HTR-8/SVneo (cell line): ENCODE measurements around the gene RGS7.
"Not testable (repeated sequence)": the region's sequence is repeated elsewhere in the genome, so short reads cannot be mapped to it uniquely, and the experiment has no call there.

Experiments
- DNase-seq: peaks from one replicate; pipeline ENCODE4 v3.0.0; 2011; ENCODE audit warnings: low spot score, mixed read lengths; ENCODE audit not compliant: insufficient read length
- FAIRE-seq: peaks from 2 replicates; lab custom pipeline; 2011; peaks lifted over from hg19 to GRCh38; lab: Jason Lieb, UNC

Gene RGS7

GRCh38 chr1:240813720-240814119 is 543.3 kb downstream of the RGS7 start:
- FAIRE-seq, result no peak
- no peak for DNase-seq

DNA sequence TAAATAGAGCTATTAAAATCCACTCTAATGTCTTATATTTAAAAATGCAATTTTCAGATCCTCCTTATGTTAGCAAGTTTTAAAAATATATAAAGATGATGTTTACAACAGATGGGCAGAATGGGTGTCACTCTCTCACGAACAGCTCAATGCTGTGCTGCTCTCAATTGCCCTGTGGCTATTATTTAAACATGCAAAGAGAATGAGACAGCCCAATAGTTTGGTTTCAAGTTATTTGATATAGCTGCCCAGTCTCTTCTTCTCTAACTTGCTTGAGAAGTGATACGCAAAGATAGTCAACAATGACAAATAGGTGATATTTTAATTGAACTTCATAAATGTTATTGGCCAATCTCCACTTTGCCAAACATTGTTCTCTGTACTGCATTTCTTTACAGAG is 545.7 kb downstream of the RGS7 start:
- DNase-seq (no peak), FAIRE-seq (no peak)

GRCh38 chr1:240808381-240808780 is 548.6 kb downstream of the RGS7 start:
- FAIRE-seq (no peak), DNase-seq (no peak)

- DNase-seq (no peak), FAIRE-seq (no peak)
Measured at GRCh38 chr1:240806200-240806745, 550.7 kb downstream of the RGS7 start.

DNA sequence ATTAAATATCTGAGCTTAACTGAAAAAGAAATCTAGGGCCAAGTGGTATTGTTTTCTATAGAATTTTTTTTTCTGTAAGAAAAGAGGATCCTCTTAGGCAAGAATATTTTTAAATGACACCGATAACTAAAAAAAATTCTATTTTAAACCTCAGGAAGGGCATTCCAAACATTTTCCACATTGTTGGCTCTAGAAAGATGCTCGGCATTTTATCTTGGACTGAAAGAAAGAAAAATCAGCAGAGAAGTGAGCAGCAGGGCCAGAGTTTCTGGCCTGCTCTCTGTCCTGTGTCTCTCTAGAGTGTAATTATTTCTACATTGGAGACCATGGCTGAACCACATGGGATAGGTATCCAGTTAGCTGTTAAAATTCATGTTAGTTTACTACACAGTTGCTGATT is 552.5 kb downstream of the RGS7 start:
- DNase-seq (no peak), FAIRE-seq (no peak)

GRCh38 chr1:240803151-240803550 is 553.9 kb downstream of the RGS7 start:
- DNase-seq (no peak), FAIRE-seq (no peak)

DNA sequence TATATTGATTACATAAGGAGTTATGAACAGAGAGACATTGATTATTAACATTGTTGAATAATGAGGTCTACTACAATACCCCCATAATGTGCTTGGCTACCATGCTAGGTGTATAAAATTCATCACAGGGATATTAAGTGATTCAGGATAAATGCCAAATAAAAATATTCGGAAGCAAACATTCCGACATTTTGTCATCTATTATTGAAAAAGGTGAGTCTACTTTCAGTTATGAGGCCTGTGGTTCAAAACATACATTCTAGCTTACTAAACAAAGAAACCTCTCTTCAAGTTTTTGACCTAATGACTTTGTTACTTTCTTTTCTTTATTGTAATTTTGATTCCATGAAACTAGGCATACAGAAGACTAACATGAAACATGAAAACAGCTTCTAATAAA is 554.7 kb downstream of the RGS7 start:
- FAIRE-seq, result no peak

DNA sequence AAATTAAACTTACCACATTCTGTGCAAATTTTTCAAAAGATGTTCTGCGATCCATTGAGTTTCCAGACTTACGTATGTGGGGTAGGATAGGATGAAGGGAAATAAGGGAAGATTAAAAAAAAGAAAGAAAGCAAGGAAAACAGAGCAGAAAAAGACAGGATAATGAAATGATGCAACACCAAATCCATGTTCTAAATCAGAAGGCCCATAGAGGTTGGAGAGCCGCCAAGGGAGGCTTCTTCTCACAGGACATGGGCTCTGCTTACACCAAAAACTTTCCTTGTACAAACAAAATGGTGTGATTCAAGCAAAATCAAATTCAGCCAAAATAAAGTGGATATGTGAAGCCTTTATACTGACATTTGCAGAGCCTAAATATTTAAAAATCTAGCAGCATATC is 555.6 kb downstream of the RGS7 start:
- no peak for FAIRE-seq
- DNase-seq, result no peak

More for the DNA sequence above, 554.7 kb downstream of the RGS7 start:
- no peak for DNase-seq

DNA sequence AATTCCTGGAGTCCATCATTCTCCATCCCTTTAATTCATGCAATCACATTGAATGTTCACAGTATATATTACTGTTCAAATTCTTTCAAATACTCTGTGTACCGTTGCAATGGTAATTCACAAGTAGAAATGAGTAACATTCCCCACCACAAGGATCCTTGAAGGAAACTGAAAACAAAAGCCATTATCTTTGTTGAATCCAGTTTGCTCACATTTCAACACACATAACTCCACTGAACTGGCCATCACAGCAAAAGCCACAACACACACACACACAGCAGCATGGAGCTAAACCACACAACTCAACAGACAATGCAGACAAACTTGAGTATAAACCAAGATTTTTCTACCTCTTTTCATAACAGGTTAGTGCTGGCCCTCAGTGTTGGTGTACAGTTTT is 556.7 kb downstream of the RGS7 start:
- FAIRE-seq, result no peak

GRCh38 chr1:240797050-240797449 is 560.0 kb downstream of the RGS7 start:
- no peak for DNase-seq
- peak; percentile 4 for FAIRE-seq

More for the DNA sequence above, 556.7 kb downstream of the RGS7 start:
- DNase-seq, result no peak

DNA sequence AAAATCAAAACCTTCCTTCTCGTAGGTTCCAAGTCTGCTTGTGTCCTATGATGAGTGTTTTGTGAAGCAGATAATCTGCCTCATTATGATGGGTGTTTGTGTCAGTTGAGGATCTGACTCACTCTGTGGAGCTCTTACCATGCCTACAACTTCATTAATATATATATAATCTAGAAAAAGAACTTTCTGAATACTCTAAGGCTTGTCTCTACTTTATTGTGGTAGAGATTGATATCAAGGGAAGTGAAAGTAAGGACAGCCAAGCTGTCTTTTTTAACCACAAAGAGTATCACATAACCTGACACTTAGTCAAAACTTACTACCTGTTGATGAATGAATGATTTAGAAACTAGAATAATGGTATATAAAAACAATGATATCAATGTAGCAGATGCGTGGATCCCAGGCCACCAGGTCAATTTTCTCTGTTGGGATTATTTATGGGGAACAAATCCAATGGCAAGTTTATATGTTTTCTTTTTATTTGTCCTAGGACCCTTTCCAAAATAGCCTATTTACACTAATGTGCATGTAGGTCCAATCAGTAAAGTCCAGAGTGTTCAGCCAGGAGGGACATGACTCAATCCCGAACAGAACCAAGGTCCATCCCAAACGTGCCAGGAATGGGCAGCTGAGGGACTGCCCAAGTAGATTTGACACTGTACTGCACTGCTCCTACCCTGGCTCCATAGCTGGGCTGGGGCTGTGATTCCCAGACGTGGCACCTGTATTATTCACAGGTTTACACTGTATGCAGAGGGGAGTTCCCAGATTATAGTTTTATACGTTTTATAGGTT is 562.8 kb downstream of the RGS7 start:
- FAIRE-seq (no peak), DNase-seq (no peak)

- FAIRE-seq (no peak), DNase-seq (no peak)
Measured at GRCh38 chr1:240792915-240793529, 564.0 kb downstream of the RGS7 start.

DNA sequence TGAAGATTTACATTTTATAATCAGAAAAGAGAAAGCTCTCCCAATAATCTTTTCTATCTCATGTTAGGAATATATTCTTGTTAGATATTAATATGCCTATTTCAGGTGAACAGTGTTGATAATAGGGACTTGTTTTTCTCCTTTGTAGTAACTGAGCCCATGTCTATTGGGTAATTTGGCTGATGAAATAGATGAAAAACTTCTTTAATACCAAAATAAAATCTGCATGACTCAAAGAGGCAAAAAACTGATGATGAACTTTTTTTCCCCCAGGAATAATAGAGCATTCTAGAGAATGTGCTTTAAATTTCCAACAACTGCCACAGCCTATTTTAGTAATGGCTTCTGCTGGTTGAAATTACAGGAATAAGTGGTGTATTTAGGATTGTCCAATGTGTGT is 566.1 kb downstream of the RGS7 start:
- FAIRE-seq, result no peak
- DNase-seq, result no peak

DNA sequence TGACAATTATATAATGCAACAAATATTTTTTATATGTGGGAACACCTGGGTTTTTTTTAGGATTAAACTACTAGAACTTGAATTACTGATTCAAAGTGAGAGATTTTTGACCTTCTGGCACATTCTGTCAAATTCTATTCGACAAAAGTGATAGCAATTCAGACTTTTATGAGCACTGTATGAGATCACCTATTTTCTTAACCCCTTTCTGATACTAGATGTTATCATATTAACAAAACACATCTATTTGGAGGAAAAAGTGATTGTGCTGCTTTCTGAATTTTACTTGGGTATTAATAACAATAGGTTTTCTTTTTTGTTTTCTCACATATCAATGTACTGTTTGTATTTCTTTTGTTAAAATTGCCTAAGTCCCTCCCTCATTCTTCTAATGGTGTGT is 570.1 kb downstream of the RGS7 start:
- no peak for FAIRE-seq
- DNase-seq, result no peak

GRCh38 chr1:240784776-240785175 is 572.2 kb downstream of the RGS7 start:
- no peak for FAIRE-seq

GRCh38 chr1:240783728-240784137 is 573.3 kb downstream of the RGS7 start:
- not testable (repeated sequence) for DNase-seq, FAIRE-seq

More at GRCh38 chr1:240784776-240785175, 572.2 kb downstream of the RGS7 start:
- DNase-seq, result no peak

DNA sequence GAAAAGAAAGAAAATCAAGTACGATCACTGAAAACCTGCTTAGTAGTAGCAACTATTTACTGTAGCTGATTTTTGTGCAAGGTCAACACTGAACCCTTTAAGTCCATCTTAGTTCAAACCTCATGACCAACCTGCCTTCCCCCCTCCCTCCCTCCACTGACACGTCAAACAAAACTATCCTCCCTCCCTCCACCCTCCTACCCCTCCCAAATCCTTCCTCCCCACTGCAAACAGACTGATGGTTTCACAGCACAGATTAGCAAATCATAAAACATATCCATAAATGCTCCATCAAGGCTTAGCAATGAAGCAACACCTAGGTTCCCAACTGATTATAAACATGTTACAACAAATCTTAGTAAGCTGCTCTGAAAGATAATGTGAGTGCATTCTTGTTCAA is 580.8 kb downstream of the RGS7 start:
- no peak for DNase-seq
- FAIRE-seq, result no peak

DNA sequence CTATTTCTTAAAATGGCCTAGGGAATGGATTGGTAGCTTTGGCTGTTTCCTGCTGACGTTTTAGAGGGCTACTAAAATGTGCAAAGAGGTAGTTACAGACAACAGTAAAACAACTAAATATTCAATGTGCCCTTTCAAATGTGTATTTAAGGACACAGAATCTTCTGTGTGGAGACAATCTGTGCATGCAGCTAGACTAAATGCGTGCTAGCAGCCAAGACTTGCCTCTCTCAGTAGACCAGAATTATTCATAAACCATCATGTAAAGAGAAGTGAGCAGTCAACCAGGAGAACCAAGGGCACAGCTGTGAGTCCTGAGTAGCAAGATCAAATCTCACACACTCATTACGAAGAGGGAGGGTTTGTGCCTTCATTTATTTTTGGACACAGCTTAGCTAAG is 584.9 kb downstream of the RGS7 start:
- FAIRE-seq, result no peak
- DNase-seq, result no peak

DNA sequence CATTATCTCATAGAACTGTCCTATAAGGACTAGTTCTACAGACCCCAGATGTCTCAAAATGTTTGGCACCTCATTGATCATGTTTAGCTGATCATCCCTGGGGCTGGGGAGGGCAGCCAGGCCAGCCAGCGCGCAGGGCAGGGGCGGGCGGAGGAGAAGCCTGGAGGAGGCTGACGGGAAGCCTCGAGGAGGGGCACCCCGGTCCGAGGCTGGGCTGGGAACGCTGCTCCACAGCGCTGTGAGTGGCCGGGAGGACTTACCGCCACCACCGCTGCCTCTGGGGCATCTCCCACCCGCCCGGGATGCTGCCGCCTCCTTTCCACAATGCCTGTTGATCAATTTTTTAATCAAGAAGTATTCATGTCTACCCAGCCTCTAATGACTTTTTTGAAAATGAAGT is 585.6 kb downstream of the RGS7 start:
- FAIRE-seq (no peak), DNase-seq (no peak)

DNA sequence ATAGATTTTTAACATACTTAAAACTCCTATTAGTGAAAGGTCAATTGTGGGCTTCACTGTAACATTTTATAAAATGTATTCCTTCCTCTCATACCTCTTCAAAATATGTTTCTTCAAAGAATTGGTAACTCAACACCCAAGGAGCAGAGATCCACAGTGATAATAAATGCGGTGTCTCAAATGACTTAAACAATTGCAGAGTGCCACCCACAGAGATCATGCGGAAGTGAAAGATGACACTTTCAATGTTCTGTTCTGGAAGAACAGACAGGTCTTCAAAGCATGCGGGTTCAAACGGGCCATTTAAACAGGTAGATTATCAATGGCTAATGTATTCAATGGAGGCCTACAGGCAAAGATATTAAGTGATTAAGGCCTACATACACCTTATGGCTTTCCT is 588.0 kb downstream of the RGS7 start:
- DNase-seq (peak; percentile 27), FAIRE-seq (no peak)

DNA sequence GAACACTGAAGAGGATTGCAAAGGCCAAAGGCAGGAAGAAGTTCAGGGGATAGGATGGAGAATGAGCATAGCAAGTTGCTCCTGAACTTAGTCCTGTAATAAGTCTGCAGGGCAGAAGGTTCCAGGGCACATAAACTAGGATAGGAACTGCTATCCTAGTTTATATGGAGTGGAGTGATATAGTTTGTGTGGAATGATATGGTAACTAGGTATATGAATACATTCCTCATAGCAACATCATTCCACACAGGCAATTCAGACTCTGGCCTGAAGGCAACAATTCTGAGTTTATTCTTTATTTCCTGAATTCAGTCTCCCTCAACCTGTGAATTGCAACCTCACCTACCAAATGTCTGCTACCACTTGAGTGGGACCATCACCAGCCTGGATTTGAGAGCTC is 590.2 kb downstream of the RGS7 start:
- FAIRE-seq (peak; percentile 31), DNase-seq (no peak)
